Parathyroid adenoma (tissue), 2 donors: Measurements from ENCODE around the gene C16orf95.

Source experiments
- H2AFZ ChIP-seq: fragments of 300-600 bp; sonication (generic); one replicate; pipeline ENCODE4 v1.7.0; 2017; ENCODE audit warnings: antibody characterized with exemption, mild to moderate bottlenecking
- H3K27ac ChIP-seq: fragments of 300-600 bp; sonication (generic); one replicate; pipeline ENCODE4 v1.7.0; 2017
- H3K27me3 ChIP-seq: fragments of 300-600 bp; sonication (generic); one replicate; pipeline ENCODE4 v1.7.0; 2017; ENCODE audit warnings: low read length; ENCODE audit not compliant: control insufficient read depth, insufficient read depth
- H3K36me3 ChIP-seq: fragments of 300-600 bp; sonication (generic); one replicate; pipeline ENCODE4 v1.7.0; 2017; ENCODE audit warnings: low read length; ENCODE audit not compliant: control insufficient read depth, insufficient read depth
- H3K4me1 ChIP-seq: fragments of 300-600 bp; sonication (generic); one replicate; pipeline ENCODE4 v1.7.0; 2017; ENCODE audit warnings: control low read depth
- H3K4me2 ChIP-seq: fragments of 300-600 bp; sonication (generic); one replicate; pipeline ENCODE4 v1.7.0; 2017; ENCODE audit warnings: low read length
- H3K4me3 ChIP-seq: fragments of 300-600 bp; sonication (generic); one replicate; pipeline ENCODE4 v1.7.0; 2017; ENCODE audit warnings: low read depth, low read length
- H3K79me2 ChIP-seq: fragments of 300-600 bp; sonication (generic); one replicate; pipeline ENCODE4 v1.7.0; 2017; ENCODE audit warnings: control low read depth
- H3K9ac ChIP-seq: fragments of 300-600 bp; sonication (generic); one replicate; pipeline ENCODE4 v1.7.0; 2017; ENCODE audit warnings: mild to moderate bottlenecking
- H3K9me3 ChIP-seq: fragments of 300-600 bp; sonication (generic); one replicate; pipeline ENCODE4 v1.7.0; 2017; ENCODE audit warnings: low read length; ENCODE audit not compliant: control insufficient read depth
- TF ChIP-seq, protein P1 (sequence below): fragments of 300-600 bp; sonication (generic); IDR thresholded peaks from one replicate; pipeline ENCODE4 v1.7.0; 2017; ENCODE audit warnings: antibody characterized with exemption, mild to moderate bottlenecking
- donor health status: primary hyperparathyroidism.

The C16orf95 gene

DNA sequence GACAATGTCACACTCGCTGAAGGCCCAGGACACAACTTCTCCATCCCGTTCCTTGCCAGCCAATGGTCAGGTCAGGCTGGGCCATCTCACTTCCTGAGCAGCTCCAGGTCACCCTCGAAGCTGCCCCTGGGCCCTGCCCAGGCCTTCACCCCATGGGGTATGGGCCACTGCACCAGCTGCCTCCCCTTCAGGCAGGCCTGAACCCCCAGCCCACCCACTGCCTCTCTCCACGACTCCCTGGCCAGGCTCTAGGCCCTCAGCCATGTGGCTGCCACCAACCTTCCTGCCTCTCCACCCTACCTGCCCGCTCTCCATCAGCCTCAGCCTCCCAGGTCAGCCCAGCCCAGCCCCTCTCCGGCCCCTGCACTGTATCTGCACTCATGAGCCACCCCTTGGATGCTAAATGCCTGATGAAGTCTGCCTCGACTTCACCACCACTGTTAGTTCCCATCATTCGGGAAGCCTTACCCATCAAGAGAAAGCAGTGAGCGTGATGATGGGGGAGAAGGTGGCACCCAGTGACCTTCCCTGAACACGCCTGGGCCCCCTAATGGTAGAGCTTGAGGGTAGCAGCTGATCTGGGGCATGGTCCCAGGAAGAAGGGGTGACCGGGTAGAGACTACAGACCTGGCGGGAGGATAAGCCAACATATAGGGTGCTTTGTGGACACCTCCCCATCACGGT lies 30.9 kb upstream of the C16orf95 start:
- Histone ChIP-seq H3K27ac (no peak overlapping the region), H2AFZ (no peak overlapping the region), H3K9me3 (no peaks in the 10 kb centered on the region), H3K36me3 (no peaks in the 10 kb centered on the region), H3K4me1 (no peaks in the 10 kb centered on the region), H3K27me3 (no peaks in the 10 kb centered on the region), H3K4me2 (no peak overlapping the region), H3K4me3 (no peak overlapping the region), H3K79me2 (peaks cover 53% of the 10 kb centered on the region), H3K9ac (no peak overlapping the region)
- TF ChIP-seq, protein P1, sequence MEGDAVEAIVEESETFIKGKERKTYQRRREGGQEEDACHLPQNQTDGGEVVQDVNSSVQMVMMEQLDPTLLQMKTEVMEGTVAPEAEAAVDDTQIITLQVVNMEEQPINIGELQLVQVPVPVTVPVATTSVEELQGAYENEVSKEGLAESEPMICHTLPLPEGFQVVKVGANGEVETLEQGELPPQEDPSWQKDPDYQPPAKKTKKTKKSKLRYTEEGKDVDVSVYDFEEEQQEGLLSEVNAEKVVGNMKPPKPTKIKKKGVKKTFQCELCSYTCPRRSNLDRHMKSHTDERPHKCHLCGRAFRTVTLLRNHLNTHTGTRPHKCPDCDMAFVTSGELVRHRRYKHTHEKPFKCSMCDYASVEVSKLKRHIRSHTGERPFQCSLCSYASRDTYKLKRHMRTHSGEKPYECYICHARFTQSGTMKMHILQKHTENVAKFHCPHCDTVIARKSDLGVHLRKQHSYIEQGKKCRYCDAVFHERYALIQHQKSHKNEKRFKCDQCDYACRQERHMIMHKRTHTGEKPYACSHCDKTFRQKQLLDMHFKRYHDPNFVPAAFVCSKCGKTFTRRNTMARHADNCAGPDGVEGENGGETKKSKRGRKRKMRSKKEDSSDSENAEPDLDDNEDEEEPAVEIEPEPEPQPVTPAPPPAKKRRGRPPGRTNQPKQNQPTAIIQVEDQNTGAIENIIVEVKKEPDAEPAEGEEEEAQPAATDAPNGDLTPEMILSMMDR: no peak

DNA sequence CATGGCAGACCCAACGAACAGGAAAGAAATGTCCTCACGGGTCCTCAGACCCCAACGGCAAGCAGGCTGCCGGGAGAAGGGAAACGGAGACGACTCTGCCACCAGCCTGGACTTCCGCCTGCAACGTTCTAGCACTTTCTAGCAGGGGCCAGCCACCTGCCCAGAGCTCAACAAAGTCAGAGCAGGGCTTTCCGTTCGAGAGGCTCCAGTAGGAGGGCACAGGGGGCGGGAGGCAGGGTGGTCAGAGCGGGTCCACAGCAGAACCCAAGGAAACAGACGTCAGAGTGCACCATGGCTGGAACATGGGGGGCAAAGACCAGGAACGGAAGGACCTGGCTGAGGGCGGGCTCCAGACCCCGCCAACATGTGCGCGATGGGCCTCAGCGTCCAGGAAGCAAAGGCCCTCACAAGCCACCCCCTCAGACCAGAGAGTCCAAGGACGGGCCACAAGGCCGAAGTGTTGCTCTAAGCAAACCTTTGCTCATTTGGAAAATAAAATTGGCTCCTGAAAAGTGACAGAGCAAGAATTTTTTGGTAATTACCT lies 29.4 kb upstream of the C16orf95 start:
- Histone ChIP-seq H3K4me1 (no peaks in the 10 kb centered on the region), H3K4me3 (no peak overlapping the region), H3K79me2 (peaks cover 56% of the 10 kb centered on the region), H3K9me3 (no peaks in the 10 kb centered on the region), H3K36me3 (no peaks in the 10 kb centered on the region), H3K27me3 (no peaks in the 10 kb centered on the region), H2AFZ (no peak overlapping the region), H3K9ac (no peak overlapping the region), H3K4me2 (no peak overlapping the region), H3K27ac (no peak overlapping the region)
- TF ChIP-seq, protein P1: no peak

DNA sequence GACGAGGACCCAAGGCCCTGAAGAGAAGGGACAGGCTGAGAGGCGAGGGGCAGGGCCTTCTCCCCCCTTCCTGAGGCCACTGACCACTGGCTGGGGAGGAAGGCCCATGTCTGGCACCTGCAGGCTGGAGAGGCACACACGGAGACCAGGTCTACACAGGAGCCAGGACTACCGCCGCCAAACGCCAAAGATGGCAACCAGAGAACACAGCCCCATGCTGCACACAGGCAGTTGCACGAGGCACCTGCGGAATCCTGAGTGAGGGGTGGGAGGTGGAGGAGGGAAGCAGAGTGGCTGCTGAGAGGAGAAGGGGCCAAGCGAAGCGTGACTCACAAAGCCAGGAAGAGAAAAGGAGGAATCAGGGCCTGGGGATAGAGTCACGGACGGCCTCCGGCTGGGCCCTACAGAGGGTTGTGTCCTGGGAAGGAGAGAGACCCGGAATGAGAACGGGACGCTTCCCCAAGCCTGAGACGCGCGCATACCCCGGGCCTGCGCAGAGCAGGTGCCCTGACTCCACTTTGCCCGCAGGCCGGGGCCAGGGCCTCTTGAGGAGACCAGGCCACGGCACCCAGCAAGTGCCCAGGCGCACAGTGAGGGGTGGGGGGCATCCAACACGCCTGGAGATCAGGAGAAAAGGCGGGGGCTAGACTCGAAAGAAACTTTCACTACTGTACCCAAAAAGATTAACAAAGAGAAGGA lies 28.7 kb upstream of the C16orf95 start:
- H3K36me3 ChIP-seq: no peaks in the 10 kb centered on the region

DNA sequence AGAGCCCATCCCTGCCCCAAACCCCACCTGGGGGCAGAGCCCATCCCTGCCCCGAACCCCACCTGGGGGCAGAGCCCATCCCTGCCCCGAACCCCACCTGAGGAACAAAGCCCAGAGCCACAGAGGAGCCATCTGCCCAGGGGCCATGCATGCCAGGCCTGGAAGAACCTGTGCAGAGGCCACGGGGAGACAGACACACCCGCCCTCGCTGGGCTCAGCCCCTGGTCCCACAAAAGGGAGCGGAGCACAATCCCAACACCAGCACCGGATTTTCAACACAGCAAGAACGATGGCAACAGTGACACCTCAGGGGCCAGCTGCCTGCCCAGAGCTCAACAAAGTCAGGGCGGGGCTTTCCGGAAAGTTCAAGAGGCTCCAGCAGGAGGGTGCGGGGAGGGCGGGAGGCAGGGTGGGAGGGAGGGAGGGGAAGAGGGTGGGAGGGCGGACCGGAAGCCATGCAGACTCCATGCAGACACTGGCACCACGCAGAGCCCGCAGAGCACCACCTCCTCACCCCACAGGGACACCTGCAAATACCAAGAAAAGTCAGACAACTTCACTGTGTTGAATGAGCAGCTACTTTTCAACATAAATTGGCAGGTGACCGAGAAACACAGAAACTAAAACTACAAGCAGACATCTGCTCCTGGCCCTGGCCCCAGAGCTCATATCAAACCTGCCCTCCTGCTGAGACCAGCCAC lies 27.9 kb upstream of the C16orf95 start:
- H3K4me3 ChIP-seq: no peak overlapping the region

More for the DNA sequence above, 28.7 kb upstream of the C16orf95 start:
- H2AFZ ChIP-seq: no peak overlapping the region
- no peaks in the 10 kb centered on the region for H3K27me3 ChIP-seq
- H3K27ac ChIP-seq: peak overlapping the region; percentile 47
- H3K4me3 ChIP-seq: no peak overlapping the region
- H3K79me2 ChIP-seq: peaks cover 56% of the 10 kb centered on the region
- no peak overlapping the region for H3K9ac ChIP-seq
- TF ChIP-seq, protein P1: no peak
- no peaks in the 10 kb centered on the region for H3K4me1 ChIP-seq
- no peaks in the 10 kb centered on the region for H3K9me3 ChIP-seq
- H3K4me2 ChIP-seq: no peak overlapping the region

More for the DNA sequence above, 27.9 kb upstream of the C16orf95 start:
- Histone ChIP-seq H3K36me3 (no peaks in the 10 kb centered on the region), H3K9ac (no peak overlapping the region), H3K4me1 (no peaks in the 10 kb centered on the region), H2AFZ (no peak overlapping the region), H3K9me3 (no peaks in the 10 kb centered on the region), H3K79me2 (peaks cover 58% of the 10 kb centered on the region), H3K4me2 (no peak overlapping the region), H3K27me3 (no peaks in the 10 kb centered on the region), H3K27ac (peak overlapping the region; percentile 47)
- TF ChIP-seq, protein P1: no peak
